Psoas muscle (tissue), 8 donors: ENCODE data around the gene PDK3. TPM values are rescaled to one million over a fixed set of nuclear protein-coding genes. Genes with fewer than 3 reads are reported as not detected.

Source experiments
- ATAC-seq, 4 donors: fragments of 200-7000 bp; cut with Tn5 transposase; one replicate each; pipeline ENCODE4 v1.9.1; 2020; ENCODE audit warnings: moderate library complexity in 3 of 4, mild to moderate bottlenecking in 2 of 4
- DNase-seq, 2 donors: peaks; one replicate each; pipeline ENCODE4 v3.0.0-alpha.2; 2020
- H3K27ac ChIP-seq: fragments of 200-600 bp; one replicate; pipeline ENCODE4 v1.8.0; 2022
- H3K27me3 ChIP-seq, 3 donors: fragments of 200-600 bp in 1 of 3; one replicate each; pipeline versions ENCODE4 v1.6.1 to v1.8.0; 2013 to 2022; ENCODE audit warnings: low read length in 2 of 3, mild to moderate bottlenecking in 2 of 3, moderate library complexity in 1 of 3; ENCODE audit not compliant: insufficient read depth in 3 of 3
- H3K36me3 ChIP-seq, 2 donors: fragments of 200-600 bp in 1 of 2; one replicate each; pipeline versions ENCODE4 v1.6.1 to v1.8.0; 2013 to 2022; ENCODE audit warnings: low read depth in 1 of 2, mild to moderate bottlenecking in 1 of 2, moderate library complexity in 1 of 2; ENCODE audit not compliant: insufficient read depth in 1 of 2
- H3K4me1 ChIP-seq: fragments of 200-600 bp; one replicate; pipeline ENCODE4 v1.8.0; 2022
- H3K4me3 ChIP-seq: fragments of 200-600 bp; one replicate; pipeline ENCODE4 v1.8.0; 2022; ENCODE audit warnings: mild to moderate bottlenecking
- H3K9me3 ChIP-seq: fragments of 200-600 bp; one replicate; pipeline ENCODE4 v1.8.0; 2022
- WGBS, 3 donors: extraction: QIAGEN DNeasy Blood & Tissue Kit; methylation state at CpG; one replicate each; pipeline versions ENCODE4 v1.1.6 to v1.1.7; 2013; 5-methylcytosine and 5-hydroxymethylcytosine counted together
- intact Hi-C, 2 donors: fragments of 100-400 bp; cut with DNase I; formaldehyde crosslinking; loops; one replicate each; pipeline versions ENCODE4 v1.11.0 to v1.14.2; 2022
- polyA plus RNA-seq, 3 donors: library from polyadenylated mRNA; stranded (reverse); fragments of 200-250 nt; gene quantifications; one replicate each; pipeline ENCODE4 v1.2.3, GENCODE V29; 2013
- total RNA-seq, 4 donors: library from RNA; stranded (reverse); fragmentation: NEBNext Ultra II Directional in 2 of 4; extraction: Animal tissue kit (Norgen Biotek cat#: 25700) in 2 of 4; gene quantifications; one replicate each; pipeline versions ENCODE4 v1.2.1 to v1.2.4, GENCODE V29; 2021 to 2023
- TF ChIP-seq, protein P1 (sequence below): fragments of 200-600 bp; IDR thresholded peaks from one replicate; pipeline ENCODE4 v1.8.0; 2022; ENCODE audit warnings: antibody characterized with exemption
- donor health status: healthy with polysubstance abuse.
- donor health status: DM: no; HTN: no; CAD: no; lungs with moderate emphysema.
- donor health status: Bipolar disorder and iron deficiency.
- donor health status: healthy.
- donor health status: DM: yes; HTN: yes; CAD: no.
- donor health status: DM: no; HTN: no; CAD: no.
- donor health status: DM: no; HTN: no; CAD: no.
- donor health status: DM: yes; HTN: yes; CAD: no.

The PDK3 gene
- total and polyA plus RNA-seq, 7 donors, result 0.45 to 3.2 (median 1.7) TPM

- peaks cover 0 to 4% (median 0%) of the 10 kb centered on the region in 3 donors for H3K27me3 ChIP-seq
- TF ChIP-seq, protein P1, sequence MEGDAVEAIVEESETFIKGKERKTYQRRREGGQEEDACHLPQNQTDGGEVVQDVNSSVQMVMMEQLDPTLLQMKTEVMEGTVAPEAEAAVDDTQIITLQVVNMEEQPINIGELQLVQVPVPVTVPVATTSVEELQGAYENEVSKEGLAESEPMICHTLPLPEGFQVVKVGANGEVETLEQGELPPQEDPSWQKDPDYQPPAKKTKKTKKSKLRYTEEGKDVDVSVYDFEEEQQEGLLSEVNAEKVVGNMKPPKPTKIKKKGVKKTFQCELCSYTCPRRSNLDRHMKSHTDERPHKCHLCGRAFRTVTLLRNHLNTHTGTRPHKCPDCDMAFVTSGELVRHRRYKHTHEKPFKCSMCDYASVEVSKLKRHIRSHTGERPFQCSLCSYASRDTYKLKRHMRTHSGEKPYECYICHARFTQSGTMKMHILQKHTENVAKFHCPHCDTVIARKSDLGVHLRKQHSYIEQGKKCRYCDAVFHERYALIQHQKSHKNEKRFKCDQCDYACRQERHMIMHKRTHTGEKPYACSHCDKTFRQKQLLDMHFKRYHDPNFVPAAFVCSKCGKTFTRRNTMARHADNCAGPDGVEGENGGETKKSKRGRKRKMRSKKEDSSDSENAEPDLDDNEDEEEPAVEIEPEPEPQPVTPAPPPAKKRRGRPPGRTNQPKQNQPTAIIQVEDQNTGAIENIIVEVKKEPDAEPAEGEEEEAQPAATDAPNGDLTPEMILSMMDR, result no peak
- no peaks in the 10 kb centered on the region for H3K9me3 ChIP-seq
- intact Hi-C loops, result no loop called here
- H3K27ac ChIP-seq, result no peak overlapping the region
- ATAC-seq (no peak), DNase-seq (no peak)
- H3K4me3 ChIP-seq, result no peak overlapping the region
- H3K36me3 ChIP-seq, result no peaks in the 10 kb centered on the region
- WGBS, 3 donors, result 58 to 87% (median 67%) methylated on average over 3 of the region's 3 CpGs
- H3K4me1 ChIP-seq, result no peaks in the 10 kb centered on the region
These were observed 17.8 kb downstream of the PDK3 start for GRCh38 chrX:24482823-24483415.

DNA sequence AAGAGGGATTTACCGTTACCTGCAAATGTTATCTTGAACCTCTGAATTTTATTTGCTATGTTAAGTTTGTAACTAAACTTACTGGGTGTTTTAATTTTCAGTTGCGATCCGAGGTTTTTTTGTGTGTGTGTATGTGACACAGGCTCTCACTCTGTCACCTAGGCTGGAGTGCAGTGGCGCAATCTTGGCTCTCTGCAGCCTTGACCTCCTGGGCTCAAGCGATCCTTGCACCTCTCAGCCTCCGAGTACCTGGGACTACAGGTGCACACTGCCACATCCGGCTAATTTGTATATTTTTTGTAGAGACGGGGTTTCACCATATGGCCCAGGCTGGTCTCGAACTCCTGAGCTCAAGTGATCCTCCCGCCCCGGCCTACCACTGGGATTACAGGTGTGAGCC lies 18.5 kb downstream of the PDK3 start:
- Histone ChIP-seq H3K4me1 (no peaks in the 10 kb centered on the region), H3K9me3 (no peaks in the 10 kb centered on the region), H3K4me3 (no peak overlapping the region), H3K27me3 (peaks cover 0 to 4% (median 0%) of the 10 kb centered on the region in 3 donors), H3K36me3 (no peaks in the 10 kb centered on the region), H3K27ac (no peak overlapping the region)
- no peak for ATAC-seq
- intact Hi-C loops, result no loop called here
- TF ChIP-seq, protein P1, result no peak
- DNase-seq, result no peak
- WGBS, 3 donors, result 95 to 98% (median 97%) methylated on average over 11 of the region's 11 CpGs

GRCh38 chrX:24485323-24485722 lies 20.2 kb downstream of the PDK3 start:
- peaks cover 0 to 4% (median 0%) of the 10 kb centered on the region in 3 donors for H3K27me3 ChIP-seq
- no peaks in the 10 kb centered on the region for H3K36me3 ChIP-seq
- ATAC-seq (no peak), DNase-seq (no peak)
- no peaks in the 10 kb centered on the region for H3K9me3 ChIP-seq
- intact Hi-C loops, result no loop called here
- no peak overlapping the region for H3K4me3 ChIP-seq
- TF ChIP-seq, protein P1, result no peak
- H3K4me1 ChIP-seq, result no peaks in the 10 kb centered on the region
- WGBS, 3 donors, result 76 to 96% (median 81%) methylated on average over 5 of the region's 5 CpGs
- no peak overlapping the region for H3K27ac ChIP-seq

- Histone ChIP-seq H3K4me3 (no peak overlapping the region), H3K9me3 (no peaks in the 10 kb centered on the region), H3K27me3 (peaks cover 0 to 4% (median 0%) of the 10 kb centered on the region in 3 donors), H3K4me1 (no peaks in the 10 kb centered on the region), H3K27ac (no peak overlapping the region), H3K36me3 (no peaks in the 10 kb centered on the region)
- DNase-seq (no peak), ATAC-seq (no peak)
- 80 to 91% (median 82%) methylated on average over 10 of the region's 10 CpGs for WGBS, 3 donors
- intact Hi-C loops, result no loop called here
- TF ChIP-seq, protein P1, result no peak
These were observed 21.0 kb downstream of the PDK3 start for GRCh38 chrX:24485976-24486680.
